H1 (cell line): ENCODE results near the gene EGR2. TPM values are rescaled to one million over a fixed set of nuclear protein-coding genes. Genes with fewer than 3 reads are reported as not detected.

Experiments
- CHD7 ChIP-seq: fragments of 300-600 bp; sonication (generic); IDR thresholded peaks from 2 replicates; pipeline ENCODE4 v1.7.1; 2012; ENCODE audit warnings: low read length, moderate library complexity, mild to moderate bottlenecking, inconsistent platforms; ENCODE audit not compliant: insufficient replicate concordance
- CTBP2 ChIP-seq: IDR thresholded peaks from 2 replicates; pipeline ENCODE4 v1.7.0; 2011; ENCODE audit warnings: borderline replicate concordance, mild to moderate bottlenecking, moderate library complexity, mixed read lengths, low read length; ENCODE audit not compliant: insufficient read depth, insufficient read length
- CTCF ChIP-seq, 3 experiments: IDR thresholded peaks; 1 replicate in 2 of 3; 2 replicates in 1 of 3; pipeline versions ENCODE4 v1.5.1 to v1.6.1; 2011; ENCODE audit warnings: low read length in 3 of 3, mild to moderate bottlenecking in 3 of 3, inconsistent platforms in 2 of 3, low read depth in 1 of 3, moderate library complexity in 1 of 3; ENCODE audit not compliant: insufficient read depth in 1 of 3; ENCODE audit errors: control extremely low read depth in 1 of 3
- RNF2 ChIP-seq: fragments of 200-900, 300-1000 bp; sonication (generic); IDR thresholded peaks from 2 replicates; pipeline ENCODE4 v1.7.1; 2016; ENCODE audit warnings: borderline replicate concordance, low read depth, mild to moderate bottlenecking, antibody characterized with exemption, low read length; ENCODE audit not compliant: poor library complexity, severe bottlenecking; ENCODE audit errors: missing control alignments
- SIN3A ChIP-seq, 2 experiments: IDR thresholded peaks in 1 of 2; conservative IDR thresholded peaks in 1 of 2; 2 replicates each; pipeline ENCODE4 v1.6.1; 2011 to 2012; ENCODE audit warnings: low read length in 2 of 2, improper control_type of control experiment in 1 of 2, low read depth in 1 of 2, mild to moderate bottlenecking in 1 of 2
- polyA plus RNA-seq, 7 experiments: library from polyadenylated mRNA; depleted of rRNA in 3 of 7; stranded (reverse) in 5 of 7; unstranded in 2 of 7; fragments of >200 nt in 5 of 7; fragments of 200-250 nt in 2 of 7; gene quantifications; 1 replicate in 5 of 7; 2 replicates in 1 of 7; 4 replicates in 1 of 7; pipeline versions ENCODE4 v1.2.1 to v1.2.3, GENCODE V29; 2011 to 2013; ENCODE audit warnings: missing spikeins in 2 of 7, mixed read lengths in 2 of 7
- total RNA-seq: library from RNA; stranded (reverse); fragmentation: NEBNext Ultra II Directional; extraction: Animal tissue kit (Norgen Biotek cat#: 25700); gene quantifications from 2 replicates; pipeline ENCODE4 v1.2.1, GENCODE V29; 2021

Gene EGR2
- total and polyA plus RNA-seq, 2 of the 8 experiments (the other 6 are each of a cell fraction or from before 2014, with no cell fraction given) = 1.3 to 2.1 TPM

- TF ChIP-seq CHD7 (no peak), SIN3A (conservative IDR thresholded peaks at IDR 0.05 in 1 of 2, IDR thresholded peaks at IDR 0.05 in 1 of 2; ENCODE audit: low read depth in 1 of 2, low read length in 2 of 2) (peak in 1 of 2 experiments; percentile 67; a peak in 1 of 4 replicates), RNF2 (no peak), CTCF (IDR thresholded peaks at IDR 0.05; ENCODE audit: control extremely low read depth in 1 of 3, insufficient read depth in 1 of 3, low read depth in 1 of 3, low read length in 3 of 3) (peak; percentile 79 to 83 (median 83)), CTBP2 (peak; percentile 35)
Observed at GRCh38 chr10:62817766-62818425, 1.7 kb upstream of the EGR2 start (continued).
